Lower lobe of right lung (tissue), 2 donors: ENCODE data around the gene SSC4D. TPM values are rescaled to one million over a fixed set of nuclear protein-coding genes. Genes with fewer than 3 reads are reported as not detected.

Experiments used
- ATAC-seq, 2 donors: fragments of 200-7000 bp; cut with Tn5 transposase; one replicate each; pipeline ENCODE4 v1.9.1; 2020 to 2022; ENCODE audit warnings: mild to moderate bottlenecking in 2 of 2, moderate library complexity in 2 of 2
- DNase-seq: peaks from one replicate; pipeline ENCODE4 v3.0.0-alpha.2; 2020
- H3K27ac ChIP-seq: fragments of 200-600 bp; one replicate; pipeline ENCODE4 v1.8.0; 2022
- H3K27me3 ChIP-seq: fragments of 200-600 bp; one replicate; pipeline ENCODE4 v1.8.0; 2022; ENCODE audit warnings: low read depth
- H3K36me3 ChIP-seq: fragments of 200-600 bp; one replicate; pipeline ENCODE4 v1.8.0; 2022; ENCODE audit warnings: mild to moderate bottlenecking
- H3K4me1 ChIP-seq: fragments of 200-600 bp; one replicate; pipeline ENCODE4 v1.8.0; 2022
- H3K4me3 ChIP-seq: fragments of 200-600 bp; one replicate; pipeline ENCODE4 v1.8.0; 2022; ENCODE audit warnings: mild to moderate bottlenecking
- H3K9me3 ChIP-seq: fragments of 200-600 bp; one replicate; pipeline ENCODE4 v1.8.0; 2022
- CTCF ChIP-seq: fragments of 200-600 bp; IDR thresholded peaks from one replicate; pipeline ENCODE4 v1.8.0; 2022; ENCODE audit warnings: antibody characterized with exemption, mild to moderate bottlenecking
- intact Hi-C: fragments of 100-400 bp; cut with DNase I; formaldehyde crosslinking; loops from one replicate; pipeline ENCODE4 v1.11.0; 2022
- total RNA-seq: library from RNA; stranded (reverse); fragmentation: NEBNext Ultra II Directional; extraction: Animal tissue kit (Norgen Biotek cat#: 25700); gene quantifications from one replicate; pipeline ENCODE4 v1.2.1, GENCODE V29; 2021
- donor health status: DM: no; HTN: yes; CAD: no; lungs with severe emphysema.

SSC4D gene
- total RNA-seq, 1 donor from 2014 or later, result 1.7 TPM

DNA sequence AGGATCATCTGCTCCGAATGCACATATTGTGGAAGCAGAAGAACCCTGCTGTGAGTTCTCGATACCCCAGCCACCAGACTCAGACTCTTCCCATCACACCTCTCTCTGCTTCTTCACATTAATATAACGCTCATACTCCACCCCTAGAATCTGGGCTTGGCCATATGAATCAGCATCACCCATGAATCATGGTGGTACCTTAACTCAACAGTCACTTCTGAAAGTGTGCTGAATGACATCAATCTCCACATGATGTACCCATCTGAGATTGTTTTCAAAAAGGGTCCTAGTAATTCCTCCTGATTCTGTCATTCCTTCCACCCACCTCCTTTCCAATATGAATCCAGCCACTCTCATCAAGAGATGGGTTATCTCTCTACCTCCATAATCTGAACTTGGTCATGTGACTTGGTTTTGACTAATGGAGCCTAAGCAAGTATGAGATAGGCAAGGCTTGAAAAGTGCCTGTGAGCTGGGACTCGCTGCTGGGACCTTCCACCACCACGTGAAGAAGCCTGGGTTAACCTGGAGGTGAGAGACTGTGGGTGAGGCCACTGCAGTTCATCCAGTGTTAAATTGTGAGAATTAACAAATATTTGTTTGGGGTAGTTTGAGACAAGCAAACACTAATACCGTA lies 66.1 kb downstream of the SSC4D start:
- H3K36me3 ChIP-seq, result peaks cover 69% of the 10 kb centered on the region
- no peak overlapping the region for H3K27ac ChIP-seq
- no peaks in the 10 kb centered on the region for H3K9me3 ChIP-seq
- no peak for DNase-seq
- no peak for TF ChIP-seq CTCF
- intact Hi-C loops, result no loop called here
- no peaks in the 10 kb centered on the region for H3K27me3 ChIP-seq
- no peak for ATAC-seq
- H3K4me3 ChIP-seq, result no peak overlapping the region
- H3K4me1 ChIP-seq, result peaks cover 60% of the 10 kb centered on the region

DNA sequence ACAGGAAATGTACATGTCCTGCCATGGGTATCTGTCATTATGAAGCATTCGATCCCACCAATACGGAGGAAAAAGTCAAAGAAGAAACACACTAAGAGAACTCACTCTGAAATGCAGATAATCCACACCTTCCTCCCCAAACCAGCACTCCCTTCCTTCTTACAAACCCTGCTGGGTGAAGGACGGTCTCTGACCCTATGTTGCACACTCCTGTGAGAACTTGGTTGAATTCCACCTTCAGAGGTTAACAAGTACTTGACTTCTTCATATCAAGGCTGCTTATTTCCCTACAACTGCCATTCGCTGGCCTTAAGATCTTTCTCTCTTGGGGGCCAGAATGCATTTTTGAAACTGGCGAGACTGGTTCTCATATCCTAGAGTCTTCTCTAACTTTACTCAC lies 67.3 kb downstream of the SSC4D start:
- no peak for DNase-seq
- H3K4me1 ChIP-seq, result peaks cover 60% of the 10 kb centered on the region
- H3K36me3 ChIP-seq, result peaks cover 65% of the 10 kb centered on the region
- no peak for TF ChIP-seq CTCF
- no peaks in the 10 kb centered on the region for H3K9me3 ChIP-seq
- H3K27me3 ChIP-seq, result no peaks in the 10 kb centered on the region
- peak in 1 of 2 donors; percentile 34 for ATAC-seq
- intact Hi-C loops, result no loop called here
- H3K4me3 ChIP-seq, result no peak overlapping the region
- H3K27ac ChIP-seq, result no peak overlapping the region

DNA sequence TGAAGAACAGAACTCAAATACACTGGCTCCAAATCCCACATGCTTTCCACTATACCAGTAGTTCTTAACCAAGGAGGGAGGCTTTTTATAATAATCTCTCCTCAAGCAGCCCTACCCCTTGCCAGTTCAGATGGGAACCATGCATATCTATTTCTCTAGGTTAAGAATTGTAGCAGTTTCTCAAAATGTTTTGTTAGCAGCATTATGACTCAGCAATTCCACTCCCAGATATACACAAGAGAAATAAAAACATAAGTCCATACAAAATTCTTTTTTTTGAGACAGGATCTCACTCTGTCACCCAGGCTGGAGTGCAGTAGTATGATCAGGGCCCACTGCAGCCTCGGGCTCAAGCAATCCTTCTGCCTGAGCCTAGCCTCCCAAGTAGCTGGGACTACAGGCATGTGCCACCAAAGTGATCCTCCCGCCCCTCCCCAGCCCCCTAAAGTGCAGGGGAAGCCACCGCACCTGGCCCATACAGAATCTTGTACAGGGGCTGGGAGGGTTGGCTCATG lies 68.8 kb downstream of the SSC4D start:
- DNase-seq, result no peak
- peaks cover 51% of the 10 kb centered on the region for H3K4me1 ChIP-seq
- H3K36me3 ChIP-seq, result peaks cover 49% of the 10 kb centered on the region
- H3K27ac ChIP-seq, result no peak overlapping the region
- intact Hi-C loops, result no loop called here
- no peak for ATAC-seq
- no peak overlapping the region for H3K4me3 ChIP-seq
- no peaks in the 10 kb centered on the region for H3K9me3 ChIP-seq
- TF ChIP-seq CTCF, result no peak
- no peaks in the 10 kb centered on the region for H3K27me3 ChIP-seq

Other genes with a start within 250 kb of the SSC4D start
- gene SRRM3, start 207.8 kb downstream of the SSC4D start, total RNA-seq, result 0.86 TPM
- 609 TPM for gene HSPB1, start 107.0 kb downstream of the SSC4D start, total RNA-seq
- 97.1 TPM for gene YWHAG, start 50.7 kb downstream of the SSC4D start, total RNA-seq
- gene ZP3, start 15.3 kb upstream of the SSC4D start, total RNA-seq, result not detected
- gene DTX2, start 52.0 kb upstream of the SSC4D start, total RNA-seq, result 36.5 TPM
- gene UPK3B, start 100.9 kb upstream of the SSC4D start, total RNA-seq, result 16.6 TPM
- 0.18 TPM for gene SPDYE16, start 133.6 kb upstream of the SSC4D start, total RNA-seq
- gene POMZP3, start 217.6 kb upstream of the SSC4D start, total RNA-seq, result 10.8 TPM